ENCODE results near the gene SELENOW.

- TF ChIP-seq CTCF (conservative IDR thresholded peaks at IDR 0.05; ENCODE audit: low read depth, low read length) (no peak), MAZ (IDR thresholded peaks at IDR 0.05; ENCODE audit: borderline replicate concordance, low read depth, low read length) (no peak), CEBPB (IDR thresholded peaks at IDR 0.05; ENCODE audit: low read depth, low read length) (no peak), RAD21 (IDR thresholded peaks at IDR 0.05; ENCODE audit: low read length) (no peak), POLR2A (IDR thresholded peaks at IDR 0.05; ENCODE audit: low read depth, low read length) (no peak), RCOR1 (IDR thresholded peaks at IDR 0.05; ENCODE audit: insufficient replicate concordance, low read length) (no peak), RFX5 (IDR thresholded peaks at IDR 0.05; ENCODE audit: low read depth, low read length) (no peak), SMC3 (IDR thresholded peaks at IDR 0.05; ENCODE audit: low read depth, low read length) (no peak), NFE2L2 (IDR thresholded peaks at IDR 0.05; ENCODE audit: low read depth, low read length) (no peak), MXI1 (IDR thresholded peaks at IDR 0.05; ENCODE audit: borderline replicate concordance, low read depth, low read length) (no peak)
- TF ChIP-seq, protein P1, sequence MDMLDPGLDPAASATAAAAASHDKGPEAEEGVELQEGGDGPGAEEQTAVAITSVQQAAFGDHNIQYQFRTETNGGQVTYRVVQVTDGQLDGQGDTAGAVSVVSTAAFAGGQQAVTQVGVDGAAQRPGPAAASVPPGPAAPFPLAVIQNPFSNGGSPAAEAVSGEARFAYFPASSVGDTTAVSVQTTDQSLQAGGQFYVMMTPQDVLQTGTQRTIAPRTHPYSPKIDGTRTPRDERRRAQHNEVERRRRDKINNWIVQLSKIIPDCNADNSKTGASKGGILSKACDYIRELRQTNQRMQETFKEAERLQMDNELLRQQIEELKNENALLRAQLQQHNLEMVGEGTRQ (IDR thresholded peaks at IDR 0.05; ENCODE audit: low read depth, low read length) = no peak
- TF ChIP-seq, protein P2, sequence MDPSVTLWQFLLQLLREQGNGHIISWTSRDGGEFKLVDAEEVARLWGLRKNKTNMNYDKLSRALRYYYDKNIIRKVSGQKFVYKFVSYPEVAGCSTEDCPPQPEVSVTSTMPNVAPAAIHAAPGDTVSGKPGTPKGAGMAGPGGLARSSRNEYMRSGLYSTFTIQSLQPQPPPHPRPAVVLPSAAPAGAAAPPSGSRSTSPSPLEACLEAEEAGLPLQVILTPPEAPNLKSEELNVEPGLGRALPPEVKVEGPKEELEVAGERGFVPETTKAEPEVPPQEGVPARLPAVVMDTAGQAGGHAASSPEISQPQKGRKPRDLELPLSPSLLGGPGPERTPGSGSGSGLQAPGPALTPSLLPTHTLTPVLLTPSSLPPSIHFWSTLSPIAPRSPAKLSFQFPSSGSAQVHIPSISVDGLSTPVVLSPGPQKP (IDR thresholded peaks at IDR 0.05; ENCODE audit: borderline replicate concordance, low read depth, low read length) = no peak
Observed at GRCh38 chr19:47802521-47803043, 24.1 kb downstream of the SELENOW start.

All from IMR-90 (cell line).